IMR-90 (cell line): ENCODE data around the gene ASF1B. TPM values are rescaled to one million over a fixed set of nuclear protein-coding genes. Genes with fewer than 3 reads are reported as not detected.
A peak's percentile ranks its signal among the peaks of the same experiment; 100 is the strongest.

Experiments
- ATAC-seq: fragments of 200-7000 bp; cut with Tn5 transposase; 2 replicates; pipeline ENCODE4 v1.9.1; 2020; ENCODE audit warnings: low read depth, mild to moderate bottlenecking, moderate library complexity
- BruUV-seq: library from RNA; stranded (reverse); fragments of 400-500 nt; replicated peaks from 2 replicates; lab custom pipeline; 2021; lab: Mats Ljungman, UMichigan
- CTCF ChIA-PET: fragments of 300-600 bp; formaldehyde crosslinking; extraction: SDS; loops from one replicate; lab custom pipeline; 2021; ENCODE audit warnings: antibody characterized with exemption; lab: Yijun Ruan, JAX
- POLR2A ChIA-PET: fragments of 300-600 bp; sonication (Branson Sonifier 250); formaldehyde crosslinking; loops from one replicate; lab custom pipeline; 2022; ENCODE audit warnings: antibody characterized with exemption; ENCODE audit not compliant: unreplicated experiment; lab: Charles Lee
- DNase-seq: peaks from one replicate; pipeline ENCODE4 v3.0.0; 2013
- H2AFZ ChIP-seq: replicated peaks from 2 replicates; pipeline ENCODE3; 2013; ENCODE audit warnings: low read length, mild to moderate bottlenecking; ENCODE audit not compliant: poor library complexity
- H2AK5ac ChIP-seq: 2 replicates; pipeline ENCODE4 v1.6.1; 2013; ENCODE audit warnings: low read depth, low read length, inconsistent platforms
- H2AK9ac ChIP-seq: replicated peaks from 2 replicates; pipeline ENCODE3; 2013; ENCODE audit warnings: mild to moderate bottlenecking, low read depth, low read length, moderate library complexity; ENCODE audit not compliant: poor library complexity
- H2BK120ac ChIP-seq: 2 replicates; pipeline ENCODE4 v1.6.1; 2013; ENCODE audit warnings: low read depth, low read length, inconsistent platforms
- H2BK15ac ChIP-seq: 3 replicates; pipeline ENCODE4 v1.6.1; 2013; ENCODE audit warnings: low read depth, low read length, inconsistent platforms
- H2BK20ac ChIP-seq: 2 replicates; pipeline ENCODE4 v1.6.1; 2013; ENCODE audit warnings: low read depth, mild to moderate bottlenecking, inconsistent platforms, low read length, moderate library complexity
- H2BK5ac ChIP-seq: 2 replicates; pipeline ENCODE4 v1.6.1; 2013; ENCODE audit warnings: mild to moderate bottlenecking, low read depth, low read length, inconsistent platforms; ENCODE audit not compliant: poor library complexity, severe bottlenecking
- H3K14ac ChIP-seq: replicated peaks from 2 replicates; pipeline ENCODE4 v1.6.1; 2013; ENCODE audit warnings: low read depth, low read length, inconsistent platforms
- H3K18ac ChIP-seq: 2 replicates; pipeline ENCODE4 v1.6.1; 2013; ENCODE audit warnings: low read depth, low read length, control low read depth
- H3K23ac ChIP-seq: 2 replicates; pipeline ENCODE4 v1.6.1; 2013; ENCODE audit warnings: low read depth, low read length, inconsistent platforms
- H3K27ac ChIP-seq: 2 replicates; pipeline ENCODE4 v1.5.1; 2013; ENCODE audit warnings: mild to moderate bottlenecking, control low read depth, low read length; ENCODE audit not compliant: insufficient read depth
- H3K27me3 ChIP-seq: 2 replicates; pipeline ENCODE4 v1.6.1; 2013; ENCODE audit warnings: low read length; ENCODE audit not compliant: control insufficient read depth, insufficient read depth
- H3K36me3 ChIP-seq: 2 replicates; pipeline ENCODE4 v1.6.1; 2013; ENCODE audit warnings: low read length, mixed read lengths; ENCODE audit not compliant: control insufficient read depth, insufficient read depth
- H3K4ac ChIP-seq: 2 replicates; pipeline ENCODE4 v1.6.1; 2013; ENCODE audit warnings: low read depth, low read length, inconsistent platforms
- H3K4me1 ChIP-seq: 2 replicates; pipeline ENCODE4 v1.6.1; 2013; ENCODE audit warnings: low read length, mixed read lengths; ENCODE audit not compliant: control insufficient read depth, insufficient read depth
- H3K4me2 ChIP-seq: 2 replicates; pipeline ENCODE4 v1.6.1; 2013; ENCODE audit warnings: low read depth, mild to moderate bottlenecking, control low read depth, low read length, moderate library complexity
- H3K4me3 ChIP-seq: 2 replicates; pipeline ENCODE4 v1.5.1; 2013; ENCODE audit warnings: low read depth, mild to moderate bottlenecking, control low read depth, low read length, moderate library complexity; ENCODE audit not compliant: insufficient read depth
- H3K56ac ChIP-seq: 2 replicates; pipeline ENCODE4 v1.6.1; 2013; ENCODE audit warnings: low read length, inconsistent platforms; ENCODE audit not compliant: insufficient read depth; ENCODE audit errors: extremely low read depth
- H3K79me1 ChIP-seq, 2 experiments: 2 replicates each; pipeline ENCODE4 v1.6.1; 2013; ENCODE audit warnings: low read length in 2 of 2, inconsistent platforms in 1 of 2, low read depth in 1 of 2
- H3K9ac ChIP-seq: 2 replicates; pipeline ENCODE4 v1.6.1; 2013; ENCODE audit warnings: low read depth, low read length, control low read depth
- H3K9me1 ChIP-seq: 2 replicates; pipeline ENCODE4 v1.6.1; 2013; ENCODE audit warnings: low read length, inconsistent platforms; ENCODE audit not compliant: insufficient read depth
- H3K9me3 ChIP-seq: 2 replicates; pipeline ENCODE4 v1.6.1; 2013; ENCODE audit warnings: low read length; ENCODE audit not compliant: control insufficient read depth, insufficient read depth
- H4K20me1 ChIP-seq: 2 replicates; pipeline ENCODE4 v1.6.1; 2013; ENCODE audit warnings: low read length, inconsistent platforms; ENCODE audit not compliant: insufficient read depth
- H4K5ac ChIP-seq: 2 replicates; pipeline ENCODE4 v1.6.1; 2013; ENCODE audit warnings: mild to moderate bottlenecking, low read depth, low read length, control low read depth
- H4K8ac ChIP-seq, 2 experiments: 2 replicates each; pipeline ENCODE4 v1.6.1; 2013; ENCODE audit warnings: low read depth in 2 of 2, low read length in 2 of 2, control low read depth in 1 of 2, inconsistent platforms in 1 of 2
- H4K91ac ChIP-seq: 2 replicates; pipeline ENCODE4 v1.6.1; 2013; ENCODE audit warnings: low read depth, low read length, inconsistent platforms; ENCODE audit not compliant: insufficient read depth
- CEBPB ChIP-seq: IDR thresholded peaks from 2 replicates; pipeline ENCODE4 v1.6.1; 2012; ENCODE audit warnings: low read depth, low read length, improper control_type of control experiment
- CHD1 ChIP-seq: IDR thresholded peaks from 2 replicates; pipeline ENCODE4 v1.6.1; 2012; ENCODE audit warnings: low read depth, low read length, improper control_type of control experiment
- WGBS, 2 experiments: methylation state at CpG; one replicate each; pipeline versions ENCODE4 v1.1.5 to v1.1.7; 2013; ENCODE audit warnings: missing lambda C conversion rate in 2 of 2; ENCODE audit not compliant: insufficient read length in 1 of 2; ENCODE audit errors: extremely low coverage in 2 of 2; 5-methylcytosine and 5-hydroxymethylcytosine counted together
- dilution Hi-C: fragments of 300-500 bp; cut with HindIII; formaldehyde crosslinking; loops from one replicate; pipeline ENCODE4 v1.14.3; 2018; ENCODE audit warnings: low sequenced_read_pairs; ENCODE audit not compliant: unreplicated experiment
- in situ Hi-C: fragments of 300-500 bp; cut with MboI; formaldehyde crosslinking; loops from 3 replicates; pipeline ENCODE4 v1.14.3; 2019; ENCODE audit warnings: low sequenced_read_pairs, inconsistent platforms, mixed read lengths
- intact Hi-C: fragments of 100-400 bp; cut with micrococcal nuclease; formaldehyde crosslinking; loops from 2 replicates; pipeline ENCODE4 v1.10.0; 2022
- polyA plus RNA-seq, 3 experiments: library from polyadenylated mRNA; depleted of rRNA; stranded (reverse); fragments of >200 nt; gene quantifications; 2 replicates each; pipeline ENCODE4 v1.2.3, GENCODE V29; 2012; ENCODE audit warnings: low replicate concordance in 1 of 3
- total RNA-seq: library from RNA; depleted of rRNA; stranded (reverse); fragments of >200 nt; gene quantifications from 2 replicates; pipeline ENCODE4 v1.2.3, GENCODE V29; 2012
- TF ChIP-seq, protein P1 (sequence below): conservative IDR thresholded peaks from 2 replicates; pipeline ENCODE4 v1.5.1; 2012; ENCODE audit warnings: mild to moderate bottlenecking, low read depth, low read length, improper control_type of control experiment

Gene ASF1B
- total and polyA plus RNA-seq, 2 of the 4 experiments (the other 2 are of a cell fraction), result 10.4 to 12.1 TPM

DNA sequence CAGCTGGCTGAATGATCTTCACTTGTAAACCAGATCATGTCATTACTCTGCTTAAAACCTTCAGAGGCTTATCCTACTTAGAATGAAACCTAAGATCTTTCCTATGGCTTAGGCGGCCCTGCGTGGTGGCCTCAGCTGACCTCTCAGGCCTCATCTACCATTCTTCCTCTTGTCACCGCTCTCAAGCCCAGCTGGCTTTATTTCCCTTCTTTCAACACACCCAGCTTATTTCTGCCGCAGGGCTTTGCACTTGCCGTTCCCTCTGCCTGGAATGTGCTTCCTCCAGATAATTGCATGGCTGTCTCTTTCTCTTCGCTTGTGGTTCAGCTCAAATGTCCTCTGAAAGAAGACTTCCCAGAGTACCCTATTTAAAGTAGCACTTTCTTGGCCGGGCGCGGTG, 3.6 kb upstream of the ASF1B start (continued):
- TF ChIP-seq, protein P1, sequence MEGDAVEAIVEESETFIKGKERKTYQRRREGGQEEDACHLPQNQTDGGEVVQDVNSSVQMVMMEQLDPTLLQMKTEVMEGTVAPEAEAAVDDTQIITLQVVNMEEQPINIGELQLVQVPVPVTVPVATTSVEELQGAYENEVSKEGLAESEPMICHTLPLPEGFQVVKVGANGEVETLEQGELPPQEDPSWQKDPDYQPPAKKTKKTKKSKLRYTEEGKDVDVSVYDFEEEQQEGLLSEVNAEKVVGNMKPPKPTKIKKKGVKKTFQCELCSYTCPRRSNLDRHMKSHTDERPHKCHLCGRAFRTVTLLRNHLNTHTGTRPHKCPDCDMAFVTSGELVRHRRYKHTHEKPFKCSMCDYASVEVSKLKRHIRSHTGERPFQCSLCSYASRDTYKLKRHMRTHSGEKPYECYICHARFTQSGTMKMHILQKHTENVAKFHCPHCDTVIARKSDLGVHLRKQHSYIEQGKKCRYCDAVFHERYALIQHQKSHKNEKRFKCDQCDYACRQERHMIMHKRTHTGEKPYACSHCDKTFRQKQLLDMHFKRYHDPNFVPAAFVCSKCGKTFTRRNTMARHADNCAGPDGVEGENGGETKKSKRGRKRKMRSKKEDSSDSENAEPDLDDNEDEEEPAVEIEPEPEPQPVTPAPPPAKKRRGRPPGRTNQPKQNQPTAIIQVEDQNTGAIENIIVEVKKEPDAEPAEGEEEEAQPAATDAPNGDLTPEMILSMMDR, result no peak

DNA sequence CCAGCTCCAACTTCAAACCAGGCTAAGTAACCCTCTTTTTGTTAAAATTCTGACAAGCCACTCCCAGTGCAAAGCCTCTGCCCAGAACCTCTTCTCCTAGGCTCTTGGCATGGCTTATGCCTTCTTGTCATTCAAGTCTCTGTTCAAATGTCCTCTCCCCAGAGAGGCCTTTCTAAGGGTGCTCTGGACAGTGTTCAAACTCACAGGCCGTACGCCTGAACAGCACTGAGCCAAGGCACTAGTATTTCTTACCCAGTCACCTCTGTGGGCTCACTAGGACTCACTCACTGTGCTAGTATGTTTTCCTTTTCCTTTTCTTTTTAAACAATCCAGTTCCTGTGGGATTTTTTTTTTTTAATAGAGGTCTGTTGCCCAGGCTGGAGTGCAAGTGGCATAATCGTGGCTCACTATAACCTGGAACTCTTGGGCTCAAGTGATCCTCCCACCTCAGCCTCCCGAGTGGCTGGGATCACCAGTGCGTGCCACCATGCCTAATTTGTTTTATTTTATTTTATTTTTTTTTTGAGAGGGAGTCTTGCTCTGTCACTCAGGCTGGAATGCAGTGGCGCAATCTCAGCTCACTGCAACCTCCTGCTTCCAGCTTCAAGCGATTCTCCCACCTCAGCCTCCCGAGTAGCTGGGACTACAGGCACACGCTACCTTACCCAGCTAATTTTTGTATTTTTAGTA, 2.3 kb upstream of the ASF1B start:
- no peak overlapping the region for H3K4me3 ChIP-seq
- no peak overlapping the region for H4K5ac ChIP-seq
- peaks cover 2% of the 10 kb centered on the region; the same call in 1 of the 2 replicates for H3K9me1 ChIP-seq
- intact Hi-C loops (loop anchor here (5.0 kb wide), 1 partner anchor 339 kb away; the partner anchor contains the start of gene PTGER1), dilution Hi-C loops (no loop called here), in situ Hi-C loops (no loop called here)
- H3K18ac ChIP-seq, result no peak overlapping the region; the same call in 1 of the 2 replicates
- peak; percentile 78 for DNase-seq
- 0 out of 2 replicates have a peak overlapping the region, but pooled peaks have one; percentile 22 for H4K91ac ChIP-seq
- peak overlapping the region; percentile 60 for H3K27ac ChIP-seq
- peak overlapping the region; percentile 0; the same call in 1 of the 2 replicates for H3K9ac ChIP-seq
- H2BK20ac ChIP-seq, result no peak overlapping the region
- peak overlapping the region; percentile 29; the same call in 1 of the 3 replicates for H2BK15ac ChIP-seq
- H3K4me1 ChIP-seq, result peaks cover 6% of the 10 kb centered on the region
- H3K4ac ChIP-seq, result peak overlapping the region; percentile 55
- CTCF ChIA-PET, result no interaction called here
- H3K56ac ChIP-seq, result no peak overlapping the region
- no peak for TF ChIP-seq CHD1
- TF ChIP-seq CEBPB, result peak; percentile 89
- POLR2A ChIA-PET, result no interaction called here
- H3K23ac ChIP-seq, result peak overlapping the region; percentile 53; the same call in 1 of the 2 replicates
- H3K36me3 ChIP-seq, result no peaks in the 10 kb centered on the region
- BruUV-seq, result no TSS peak
- no peaks in the 10 kb centered on the region for H3K27me3 ChIP-seq
- H3K9me3 ChIP-seq, result no peaks in the 10 kb centered on the region
- peak overlapping the region; percentile 59 for H3K4me2 ChIP-seq
- H2AK5ac ChIP-seq, result peak overlapping the region; percentile 79; the same call in 1 of the 2 replicates
- no peak for ATAC-seq
- peaks cover 22 to 53% of the 10 kb centered on the region in 2 experiments for H3K79me1 ChIP-seq
- no CpG with 5 or more reads among the region's 9 CpGs for WGBS, 2 experiments
- H4K20me1 ChIP-seq, result peaks cover 9% of the 10 kb centered on the region; the same call in 1 of the 2 replicates
- peak overlapping the region; percentile 33; the same call in 1 of the 2 replicates for H3K14ac ChIP-seq
- H2BK5ac ChIP-seq, result peak overlapping the region; percentile 70
- 0 out of 2 replicates have a peak overlapping the region, but pooled peaks have one; percentile 12 for H2BK120ac ChIP-seq
- peak overlapping the region; percentile 59 for H2AFZ ChIP-seq
- peak overlapping the region; percentile 32 to 64; a peak in 2 of 4 replicates for H4K8ac ChIP-seq
- peak overlapping the region; percentile 74 for H2AK9ac ChIP-seq
